ENCODE results near the gene ITPR3.

The ITPR3 gene

GRCh38 chr6:33620856-33621710 lies at the start of gene ITPR3:
ITPR3 (plus strand) TSS chr6:33621322; CDS start chr6:33621603, 281 bp downstream.
- peak; percentile 17 to 43 for DNase-seq

- no peak for DNase-seq
Observed at GRCh38 chr6:33571637-33572316, 49.3 kb upstream of the ITPR3 start.

DNA sequence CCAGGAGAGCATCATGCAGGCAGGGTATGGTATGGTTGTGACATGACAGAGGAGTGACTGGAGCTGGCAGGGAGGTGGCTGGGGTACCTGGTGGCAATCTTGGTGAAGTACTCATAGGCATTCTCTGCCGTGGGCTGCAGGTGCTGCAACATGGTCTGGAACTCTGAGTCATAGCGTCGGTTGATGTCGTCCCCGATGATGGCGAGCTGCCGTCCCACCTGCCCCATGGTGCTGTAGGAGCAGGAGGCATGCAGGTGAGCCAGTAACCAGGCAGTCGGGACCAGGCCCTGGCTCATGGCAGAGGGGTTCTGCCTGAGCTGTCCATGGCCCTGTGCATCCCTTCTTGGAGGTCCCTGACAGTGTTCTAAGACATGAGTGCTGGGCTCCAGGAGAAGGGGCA lies 45.9 kb upstream of the ITPR3 start:
- no peak for DNase-seq

DNA sequence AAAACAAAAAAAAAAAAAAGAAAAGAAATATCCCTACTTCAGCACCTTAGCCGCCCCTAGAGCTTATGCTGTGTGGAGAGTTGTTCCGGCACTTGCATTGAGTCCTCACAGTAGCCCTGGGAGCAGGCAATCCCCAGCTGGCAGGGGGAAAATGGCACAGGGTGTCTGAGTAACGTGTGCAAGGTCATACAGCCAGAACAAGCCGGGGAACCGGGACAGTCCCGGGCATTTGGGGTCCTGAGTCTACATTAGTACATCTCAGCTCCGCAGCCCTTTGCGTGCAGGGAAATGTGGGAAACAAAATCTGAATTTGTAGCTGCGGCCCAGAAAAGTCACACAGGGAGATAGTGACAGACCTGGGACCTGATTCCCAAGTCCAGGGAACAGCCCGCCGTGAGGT lies 44.5 kb upstream of the ITPR3 start:
- no peak for DNase-seq

DNA sequence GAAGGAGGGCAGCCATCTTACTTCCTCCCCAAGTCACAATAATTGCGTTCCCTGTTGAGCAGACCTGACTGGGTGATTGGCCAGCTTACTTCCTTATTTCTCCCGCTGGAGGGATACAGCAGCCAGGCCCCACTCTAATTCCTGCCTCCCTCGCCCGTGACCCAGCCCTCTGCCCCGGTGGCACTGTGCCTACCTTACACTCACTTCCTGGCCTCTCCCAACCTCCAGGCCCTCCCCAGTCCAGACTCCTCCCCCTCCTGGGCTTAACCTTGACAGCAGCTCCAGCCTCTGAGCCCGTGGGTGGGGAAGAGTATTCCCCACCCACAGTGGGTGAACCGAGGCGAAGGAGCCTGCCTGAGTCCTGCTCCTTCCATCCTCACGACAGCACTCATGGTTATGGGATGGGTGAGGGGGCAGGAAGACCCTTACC lies 44.0 kb upstream of the ITPR3 start:
- no peak for DNase-seq

- DNase-seq, result no peak
Observed at GRCh38 chr6:33577718-33578117, 43.4 kb upstream of the ITPR3 start.

- no peak for DNase-seq
Observed at GRCh38 chr6:33578164-33578563, 43.0 kb upstream of the ITPR3 start.

DNA sequence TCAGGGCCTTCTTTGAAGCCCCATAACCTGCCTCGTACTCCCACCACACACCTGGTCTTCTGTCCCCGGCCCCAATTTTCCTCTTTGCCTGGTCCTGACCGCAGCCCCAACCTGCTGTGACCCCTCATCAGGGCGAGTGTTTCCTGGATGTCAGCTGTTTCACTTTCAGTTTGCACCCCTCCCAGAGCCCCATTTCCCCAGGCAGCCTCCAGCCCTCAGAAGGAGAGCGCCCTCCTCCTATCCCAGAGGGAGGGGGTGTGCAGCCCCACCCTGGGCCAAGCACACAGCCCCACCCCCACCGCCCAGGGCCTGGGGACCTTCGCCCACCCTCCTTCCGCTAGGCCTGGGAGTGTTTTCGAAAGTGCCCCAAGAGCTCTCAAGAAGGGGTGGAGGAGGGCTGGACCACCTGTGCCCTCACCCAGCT lies 42.5 kb upstream of the ITPR3 start:
- DNase-seq, result no peak

DNA sequence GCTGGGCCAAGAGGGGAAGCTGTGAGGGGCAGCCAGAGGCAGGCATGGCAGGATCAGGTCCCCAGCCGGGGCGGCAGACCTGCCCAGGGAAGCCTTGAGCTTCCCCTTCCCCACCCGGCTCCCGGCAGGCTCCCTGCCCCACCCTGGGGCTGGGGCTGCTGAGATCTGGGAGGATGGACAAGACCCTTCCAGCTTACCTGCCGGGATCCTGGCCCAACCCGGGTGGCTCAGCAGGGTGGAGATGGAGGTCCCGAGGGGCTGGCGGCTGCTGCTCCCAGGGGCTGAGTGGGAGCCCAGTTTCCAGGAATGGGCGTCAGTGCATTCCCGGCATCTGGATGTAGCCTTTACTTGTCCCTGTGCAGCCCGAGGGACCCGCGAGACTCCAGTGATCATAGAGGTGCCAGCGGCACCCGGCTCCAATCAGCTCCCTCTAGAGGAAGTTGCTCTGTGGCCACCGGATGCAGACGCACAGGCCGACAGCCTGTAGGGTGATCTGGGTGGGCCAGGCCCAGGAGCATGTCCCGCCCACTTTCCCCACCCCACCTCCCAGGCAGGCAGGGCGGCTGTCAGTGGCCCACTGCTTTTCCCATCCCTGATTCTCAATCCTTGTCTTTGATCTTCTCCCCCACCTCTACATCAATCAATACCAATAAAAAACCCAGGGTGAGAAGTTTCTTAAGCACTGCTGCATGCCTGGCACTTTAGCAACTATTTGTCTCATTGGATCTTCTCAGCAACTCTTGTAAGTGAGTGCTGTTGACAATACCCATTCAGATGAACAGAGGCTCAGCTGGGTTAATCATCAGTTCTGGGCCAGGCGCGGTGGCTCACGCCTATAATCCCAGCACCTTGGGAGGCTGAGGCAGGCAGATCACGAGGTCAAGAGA lies 41.1 kb upstream of the ITPR3 start, which contains the start of gene BAK1:
Gene BAK1, minus strand, starts transcription at position 449 of the 887 bp plus-strand sequence. CDS start 2,672 bp downstream, outside the sequence.
- peak; percentile 79 to 80 for DNase-seq

GRCh38 chr6:33581186-33581585 lies 39.9 kb upstream of the ITPR3 start:
- no peak for DNase-seq

GRCh38 chr6:33583591-33584155 lies 37.4 kb upstream of the ITPR3 start:
- no peak for DNase-seq

GRCh38 chr6:33584700-33585402 lies 36.3 kb upstream of the ITPR3 start:
- DNase-seq, result no peak

DNA sequence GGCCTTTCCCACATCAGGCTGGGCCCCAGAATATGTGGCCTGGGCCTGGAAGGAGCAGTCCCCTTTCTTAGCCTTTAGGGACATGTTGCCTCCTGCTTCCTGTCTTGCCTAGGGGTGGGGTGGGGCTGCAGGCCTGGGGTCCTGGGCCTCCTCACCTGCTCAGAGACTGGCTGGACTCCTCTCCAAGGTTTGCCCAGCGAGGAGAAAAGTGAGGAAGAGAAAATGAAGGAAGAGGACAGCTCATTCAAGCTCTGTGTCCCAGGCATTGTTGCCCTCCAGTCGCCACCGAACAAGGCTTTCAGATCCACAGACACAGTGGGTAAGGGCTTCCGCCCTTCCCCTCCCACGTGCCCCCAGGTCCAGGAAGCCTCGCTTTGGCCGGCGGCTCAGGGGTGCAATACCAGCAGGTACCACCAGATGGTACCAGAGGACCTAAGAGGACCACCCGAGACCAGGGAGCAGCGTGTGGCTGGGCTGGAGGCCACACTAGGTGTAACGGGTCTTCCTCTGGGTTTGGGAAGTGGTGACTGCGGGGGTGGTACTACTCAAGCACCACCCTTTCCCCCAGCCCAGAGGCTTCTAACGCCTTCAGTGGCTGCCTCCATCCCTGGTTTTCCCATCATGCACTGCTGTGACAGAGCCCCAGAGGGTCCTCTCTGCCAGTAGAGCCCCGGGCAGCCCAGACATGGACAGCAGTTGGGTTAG lies 35.6 kb upstream of the ITPR3 start:
- DNase-seq, result peak; percentile 54 to 61

- DNase-seq, result no peak
Observed at GRCh38 chr6:33586108-33586640, 34.9 kb upstream of the ITPR3 start.

- no peak for DNase-seq
Observed at GRCh38 chr6:33587529-33587928, 33.6 kb upstream of the ITPR3 start.

DNA sequence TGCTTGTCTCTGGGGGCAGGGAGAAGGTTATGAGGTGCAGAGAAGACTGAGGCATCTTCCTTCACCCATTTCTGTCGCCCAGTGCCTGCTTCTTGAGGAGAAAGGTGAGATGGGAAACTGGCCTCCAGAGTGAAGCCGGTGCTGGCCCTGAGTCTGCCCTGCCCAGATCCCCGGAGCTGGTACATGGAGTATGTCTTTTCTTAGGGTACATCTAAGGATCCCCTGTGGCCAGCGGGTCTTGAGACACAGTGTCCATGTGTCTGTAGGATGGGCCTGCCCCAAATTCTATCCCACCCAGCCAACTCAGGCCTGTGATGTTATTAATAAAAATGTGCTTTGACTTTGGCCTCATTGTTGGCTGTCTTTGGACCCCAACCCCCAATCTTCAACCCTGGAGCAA lies 32.2 kb upstream of the ITPR3 start:
- DNase-seq, result no peak

DNA sequence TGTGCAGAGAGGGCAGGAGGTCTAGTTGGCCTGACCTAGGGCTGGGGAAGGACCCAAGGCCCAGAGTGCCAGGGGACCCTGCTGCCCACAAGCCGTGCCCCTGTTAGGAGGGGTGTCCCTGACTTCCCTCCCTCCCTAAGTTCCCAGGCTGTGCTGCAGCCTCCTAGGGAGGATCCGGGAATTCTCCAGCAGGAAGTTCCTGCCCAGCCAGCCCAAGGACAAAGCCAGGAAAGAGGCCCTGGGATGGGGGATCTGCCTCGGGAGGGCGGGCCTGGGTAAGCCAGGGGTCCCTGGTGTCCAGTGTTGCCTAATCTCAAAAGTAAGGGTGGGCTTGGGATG lies 31.8 kb upstream of the ITPR3 start:
- DNase-seq, result no peak

DNA sequence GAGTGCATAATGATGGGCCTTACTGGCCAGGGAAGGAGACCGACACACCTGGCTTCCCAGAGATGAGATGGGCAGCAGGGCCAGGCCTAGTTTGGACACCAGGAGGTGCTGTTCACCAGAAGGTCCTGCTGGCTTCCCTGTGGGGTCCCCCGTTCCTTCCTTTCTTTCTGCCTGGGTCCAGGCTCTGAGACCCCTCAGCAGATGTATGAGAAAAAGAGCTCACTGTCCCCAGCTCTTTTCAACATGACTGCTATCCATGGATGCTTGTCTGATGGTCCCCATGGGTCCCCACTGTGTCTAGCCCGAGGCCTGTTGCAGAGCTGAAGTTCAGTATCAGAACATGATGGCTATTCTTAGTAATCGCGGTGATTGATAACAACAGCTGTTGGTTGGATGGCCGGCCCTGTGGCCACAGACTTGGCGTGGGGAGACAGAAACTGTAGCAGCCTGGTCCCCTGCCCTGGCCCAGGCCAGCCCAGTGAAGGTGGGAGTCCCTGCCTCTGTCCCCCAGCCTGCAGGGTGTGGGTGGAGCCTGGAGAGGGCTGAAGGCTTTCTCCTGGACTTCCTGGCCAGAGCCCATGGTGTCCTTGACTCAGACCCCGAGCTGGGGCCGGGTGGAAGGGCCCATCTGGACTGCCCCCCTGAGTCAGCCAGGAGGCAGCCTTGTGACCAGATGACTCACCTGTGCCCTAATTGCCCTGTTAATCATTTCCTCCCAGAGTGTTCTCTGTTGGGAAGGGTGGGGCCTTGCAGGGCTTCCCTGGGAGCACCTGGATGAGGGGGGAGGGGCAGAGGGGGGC lies 31.2 kb upstream of the ITPR3 start:
- DNase-seq, result peak; percentile 5 to 17

DNA sequence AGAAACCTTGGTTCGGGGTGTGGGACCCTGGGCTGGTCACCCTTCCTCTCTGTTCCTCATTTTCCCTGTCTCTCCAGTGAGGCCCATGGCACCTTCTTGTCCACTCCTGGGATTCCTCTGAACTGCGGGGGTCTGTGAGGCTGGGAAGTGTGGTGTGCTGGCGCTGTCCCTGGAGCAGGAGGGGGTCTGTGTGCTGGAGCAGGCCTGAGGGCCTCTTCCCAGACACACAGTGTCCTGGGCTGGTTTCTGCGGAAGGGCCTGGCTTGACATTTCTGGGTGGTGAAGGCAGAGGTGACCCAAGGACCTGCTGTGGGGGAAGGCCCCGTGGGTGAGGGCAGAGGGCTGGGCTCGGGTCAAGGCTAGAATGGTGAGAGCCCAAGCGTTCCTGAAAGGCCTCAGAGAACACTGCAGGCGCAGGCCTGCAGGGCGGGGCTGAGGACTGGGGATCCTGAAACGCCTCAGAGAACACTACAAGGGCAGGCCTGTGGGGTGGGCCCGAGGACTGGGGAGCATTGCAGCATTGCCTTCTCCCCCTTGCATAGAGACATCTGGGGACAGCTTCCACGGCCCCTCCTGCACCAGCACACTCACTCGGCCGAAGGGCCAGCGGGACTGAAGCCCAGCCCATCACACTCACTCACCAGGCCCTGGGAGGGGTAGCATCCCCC lies 30.5 kb upstream of the ITPR3 start:
- no peak for DNase-seq
